SKM-1 (cell line): Measurements from ENCODE around the gene SORL1.
"Not testable (repeated sequence)": the region's sequence is repeated elsewhere in the genome, so short reads cannot be mapped to it uniquely, and the experiment has no call there.

ENCODE experiments used
- DNase-seq: peaks from one replicate; lab custom pipeline; 2025; ENCODE audit not compliant: unreplicated experiment; lab: John Stamatoyannopoulos, UW

SORL1 gene

GRCh38 chr11:121476379-121477032, 24.4 kb downstream of the SORL1 start:
- no peak for DNase-seq

- no peak for DNase-seq
These were observed 26.2 kb downstream of the SORL1 start for GRCh38 chr11:121478226-121478894.

- DNase-seq = no peak
These were observed 27.0 kb downstream of the SORL1 start for GRCh38 chr11:121478895-121479697.

- DNase-seq = no peak
These were observed 27.7 kb downstream of the SORL1 start for GRCh38 chr11:121479698-121480238.

- not testable (repeated sequence) for DNase-seq
These were observed 29.5 kb downstream of the SORL1 start for GRCh38 chr11:121481484-121482230.

- no peak for DNase-seq
These were observed 30.4 kb downstream of the SORL1 start for GRCh38 chr11:121482231-121483129.

GRCh38 chr11:121483805-121484480, 31.8 kb downstream of the SORL1 start:
- DNase-seq = no peak

- DNase-seq = no peak
These were observed 33.1 kb downstream of the SORL1 start for GRCh38 chr11:121485216-121485615.

GRCh38 chr11:121486054-121486453, 33.9 kb downstream of the SORL1 start:
- DNase-seq = no peak

- no peak for DNase-seq
These were observed 35.1 kb downstream of the SORL1 start for GRCh38 chr11:121487191-121487590.

- no peak for DNase-seq
These were observed 36.1 kb downstream of the SORL1 start for GRCh38 chr11:121488170-121488569.

- DNase-seq = no peak
These were observed 36.5 kb downstream of the SORL1 start for GRCh38 chr11:121488641-121489040.

- no peak for DNase-seq
These were observed 37.7 kb downstream of the SORL1 start for GRCh38 chr11:121489823-121490222.

- DNase-seq = no peak
These were observed 42.4 kb downstream of the SORL1 start for GRCh38 chr11:121494355-121495099.

GRCh38 chr11:121497176-121497998, 45.3 kb downstream of the SORL1 start:
- no peak for DNase-seq

- DNase-seq = no peak
These were observed 47.3 kb downstream of the SORL1 start for GRCh38 chr11:121499405-121499804.

GRCh38 chr11:121500275-121500674, 48.2 kb downstream of the SORL1 start:
- DNase-seq = no peak

- no peak for DNase-seq
These were observed 48.6 kb downstream of the SORL1 start for GRCh38 chr11:121500717-121501116.
